SU-DHL-6 (cell line): ENCODE data around the gene KLB.

Source experiments
- CTCF ChIP-seq: fragments of 200-600 bp; sonication (generic); IDR thresholded peaks from one replicate; pipeline ENCODE4 v1.5.1; 2017; ENCODE audit warnings: antibody characterized with exemption, mild to moderate bottlenecking, low read length, moderate library complexity; ENCODE audit not compliant: insufficient read depth, poor library complexity, severe bottlenecking
- EZH2phosphoT487 ChIP-seq: fragments of 200-600 bp; sonication (generic), shearing (Covaris generic); conservative IDR thresholded peaks from 2 replicates; pipeline ENCODE4 v1.6.1; 2018; ENCODE audit warnings: mild to moderate bottlenecking, antibody characterized with exemption, low read length, moderate library complexity, mixed read lengths

- no peak for TF ChIP-seq CTCF
- TF ChIP-seq EZH2phosphoT487 = no peak
Observed at GRCh38 chr4:39484582-39485272, 78.0 kb downstream of the KLB start.
